Fibroblast of skin of abdomen (primary cell): Measurements from ENCODE around the gene SDC4.

ENCODE experiments used
- DNase-seq: peaks from one replicate; pipeline ENCODE4 v3.0.0-alpha.2; 2013

SDC4 gene

DNA sequence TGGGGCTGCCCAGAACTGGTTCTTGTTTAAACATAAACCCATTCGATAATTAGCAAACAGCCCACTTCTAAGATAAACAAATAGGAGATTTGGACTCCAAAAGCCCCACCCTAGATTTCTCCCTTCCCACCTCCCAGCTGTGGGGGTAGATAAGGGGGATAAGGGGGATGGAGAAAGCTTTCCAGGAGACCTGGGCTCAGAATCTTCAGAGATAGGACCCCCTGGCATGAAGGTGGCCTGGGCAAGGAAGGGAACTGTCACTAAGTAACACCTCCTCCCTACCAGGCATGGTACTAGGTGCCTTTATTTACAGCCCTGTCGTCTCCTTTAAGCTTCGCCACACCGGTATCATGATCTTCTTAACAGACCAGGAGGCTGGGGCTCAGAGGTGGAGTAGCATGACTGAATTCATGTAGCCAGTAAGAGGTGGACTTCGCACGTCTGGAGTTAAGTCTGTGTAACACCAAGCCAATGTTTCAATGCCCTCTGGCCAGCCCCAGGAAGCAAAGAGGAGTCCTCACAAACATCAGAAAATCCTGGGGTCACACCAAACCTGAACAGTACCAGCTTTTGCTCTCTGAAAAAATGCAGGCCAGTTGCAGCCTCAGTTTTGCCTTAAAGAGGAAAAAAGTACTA, 4.6 kb downstream of the SDC4 start:
- no peak for DNase-seq

DNA sequence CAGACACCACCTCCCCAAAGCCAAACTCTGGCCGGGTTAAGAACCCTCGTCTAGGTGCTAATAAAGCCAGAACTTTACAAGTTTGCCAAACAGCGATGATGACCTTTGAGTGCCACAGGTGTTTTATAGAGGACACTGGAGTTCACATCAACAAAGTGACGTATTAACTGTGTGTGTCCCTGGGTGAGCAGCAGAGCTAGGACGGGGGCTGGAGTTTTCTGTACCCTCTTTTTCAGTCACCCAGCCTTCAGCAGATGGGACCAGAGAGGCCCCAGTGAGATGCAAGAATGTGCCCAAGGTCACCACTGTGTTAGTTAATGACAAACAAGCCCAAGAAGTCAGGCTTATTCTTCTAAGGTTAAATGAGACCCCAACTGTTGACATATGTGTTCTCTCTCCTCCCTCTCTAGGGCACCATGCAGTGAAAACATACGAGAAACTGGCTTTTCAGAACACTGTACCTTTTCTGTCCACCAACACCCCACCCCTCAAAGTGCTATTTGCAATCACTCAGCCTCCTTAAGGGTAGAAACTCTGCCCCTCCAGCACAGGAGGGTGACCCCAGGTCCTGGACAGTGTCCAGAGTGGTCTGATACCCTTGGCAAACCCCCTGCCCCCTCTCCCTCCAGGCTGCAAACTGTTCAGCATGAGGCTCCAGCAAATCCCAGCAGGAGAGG, 5.2 kb downstream of the SDC4 start:
- no peak for DNase-seq

DNA sequence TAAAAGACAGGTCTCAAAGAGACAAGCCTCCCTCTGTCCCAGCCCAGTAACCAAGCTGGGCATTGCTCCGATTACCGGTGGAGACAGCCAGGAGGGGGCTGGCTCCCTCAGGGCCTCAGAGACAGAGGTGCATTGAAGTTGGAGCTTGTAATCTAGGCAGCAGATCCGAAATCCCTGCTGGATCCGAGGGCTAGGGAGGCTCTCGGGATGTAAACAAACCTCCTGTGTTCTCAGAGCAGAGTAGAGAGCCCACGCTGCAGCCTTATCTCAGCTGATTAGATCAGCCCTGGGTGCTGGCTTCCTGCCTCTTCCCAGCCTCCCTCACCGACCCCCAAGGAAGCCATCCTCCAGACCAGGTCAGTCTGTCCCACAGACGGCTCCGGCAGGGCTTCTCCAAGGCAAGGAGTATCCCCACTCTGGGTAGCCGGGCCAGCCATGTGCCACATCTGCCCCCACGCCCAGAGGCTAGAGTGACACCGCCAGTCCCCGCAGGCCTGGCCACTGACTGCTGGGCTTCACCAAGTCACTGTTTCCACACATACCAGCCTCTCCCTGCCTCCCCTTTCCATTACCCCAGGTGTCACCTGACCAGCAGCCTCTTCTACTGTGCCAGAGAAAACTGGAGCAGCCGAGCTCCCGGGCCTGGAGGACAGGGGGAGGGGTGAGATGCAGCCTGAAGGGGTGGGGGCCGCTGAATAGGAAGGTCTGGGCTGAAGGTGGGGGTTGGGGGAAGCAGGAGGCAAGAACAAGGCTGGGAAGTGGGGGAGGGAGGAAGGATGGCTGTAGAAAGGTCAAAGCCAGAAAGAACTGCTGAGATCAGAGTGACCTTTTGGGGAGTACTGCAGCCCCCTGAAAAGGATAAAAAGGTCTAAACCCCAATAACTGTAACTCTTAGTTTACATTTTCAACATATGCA, 6.0 kb downstream of the SDC4 start:
- DNase-seq, result no peak

DNA sequence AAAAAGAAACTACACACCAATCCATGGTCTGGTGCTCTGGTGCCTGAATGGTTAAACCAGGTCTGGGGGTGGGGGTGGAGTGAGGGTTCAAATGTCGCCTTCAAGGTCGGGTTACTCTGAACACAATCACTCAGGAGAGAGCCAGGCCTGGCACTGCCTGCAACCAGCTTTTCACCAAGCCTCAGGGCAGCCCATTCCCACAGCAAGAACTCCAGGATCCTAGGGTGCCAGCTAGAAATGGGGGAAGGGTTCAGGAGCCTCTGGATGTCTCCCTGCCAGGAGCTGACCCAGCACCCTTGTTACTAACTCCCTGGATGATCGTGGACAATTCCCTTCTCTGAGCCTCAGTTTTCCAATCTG, 6.7 kb downstream of the SDC4 start:
- DNase-seq, result no peak

DNA sequence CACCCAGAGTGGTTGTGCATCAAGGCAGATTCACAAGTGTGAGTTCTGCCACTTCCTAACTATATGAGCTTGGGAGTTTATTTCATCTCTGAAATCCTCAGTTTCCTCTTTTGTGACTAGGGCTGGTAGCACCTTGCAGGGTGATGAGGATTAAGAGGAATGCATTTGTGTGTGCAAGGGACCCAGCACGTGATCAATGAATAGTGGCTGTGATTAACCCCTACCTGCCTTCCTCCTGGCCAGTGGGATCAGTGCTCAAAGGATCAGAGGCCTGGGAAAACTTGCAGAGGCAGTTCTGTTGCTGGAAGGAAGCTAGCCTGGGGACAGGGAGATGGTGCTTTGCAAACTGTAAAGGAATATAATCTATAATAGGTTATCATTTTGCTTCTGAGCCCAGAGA, 7.3 kb downstream of the SDC4 start:
- no peak for DNase-seq

DNA sequence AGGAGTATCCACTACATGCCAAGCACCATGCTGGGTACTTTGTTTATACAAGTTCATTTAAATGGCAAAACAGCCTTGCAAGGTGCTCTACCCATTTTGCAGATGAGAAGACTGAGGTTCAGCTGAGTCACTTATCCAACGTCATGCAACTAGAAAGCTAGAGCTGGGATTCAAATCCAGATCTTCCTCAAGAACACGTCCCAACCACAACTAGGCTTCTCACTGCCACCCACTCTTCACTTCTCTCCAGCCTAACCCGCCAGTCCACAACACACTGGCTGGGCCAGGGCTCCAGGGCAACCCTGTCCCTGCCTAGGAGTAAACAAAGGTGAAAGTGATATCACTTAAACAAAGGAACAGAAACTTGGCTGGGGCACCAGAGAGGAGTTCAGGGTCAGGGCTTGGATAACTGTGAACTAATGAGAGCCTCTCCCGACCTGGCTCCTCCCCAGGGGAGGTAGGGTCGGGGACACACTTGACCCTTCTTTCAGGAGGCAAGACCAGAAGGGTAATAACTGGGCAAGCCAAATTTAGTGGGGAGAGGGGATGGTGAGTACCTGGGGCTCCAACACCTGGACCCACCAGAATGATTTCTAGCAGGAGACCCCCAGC, 7.9 kb downstream of the SDC4 start:
- no peak for DNase-seq

DNA sequence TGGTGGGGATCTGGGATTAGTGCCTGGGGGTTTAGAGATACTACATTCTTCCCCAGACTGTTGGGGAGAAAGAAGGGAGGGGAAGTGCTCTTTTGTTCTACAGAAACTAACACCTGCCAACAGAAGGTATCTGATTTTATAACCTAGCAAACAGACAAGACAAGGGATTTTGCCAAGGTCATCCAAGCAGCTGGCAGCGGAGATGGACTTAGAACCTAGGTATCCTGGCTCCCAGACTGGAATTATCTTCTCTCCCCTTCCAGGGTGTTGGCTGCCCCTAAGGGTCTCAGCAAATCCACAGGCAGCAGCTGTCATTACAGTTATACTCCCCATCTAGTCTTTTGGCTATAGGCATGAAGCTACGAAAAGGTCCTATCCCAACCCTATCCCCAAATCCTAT, 8.4 kb downstream of the SDC4 start:
- DNase-seq, result no peak

DNA sequence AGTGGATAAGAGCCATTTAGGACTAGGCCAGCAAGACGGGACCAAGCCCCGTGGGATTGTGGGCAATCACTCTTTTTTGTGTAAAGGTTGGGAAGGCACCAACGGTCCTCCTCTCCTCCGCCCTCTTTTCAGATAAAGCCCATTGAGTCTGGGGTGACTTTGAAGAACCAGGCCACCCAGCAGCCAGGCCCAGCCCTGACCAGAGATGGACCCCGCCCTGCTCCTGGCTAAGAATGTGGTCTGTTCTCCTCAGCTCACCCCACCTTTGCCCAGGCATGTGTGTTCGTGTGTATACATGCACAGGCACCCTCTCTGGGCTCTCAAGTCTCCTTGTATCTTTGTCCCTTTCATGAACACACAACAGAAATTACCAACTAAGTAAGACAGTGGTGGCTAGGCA, 9.1 kb downstream of the SDC4 start:
- no peak for DNase-seq

DNA sequence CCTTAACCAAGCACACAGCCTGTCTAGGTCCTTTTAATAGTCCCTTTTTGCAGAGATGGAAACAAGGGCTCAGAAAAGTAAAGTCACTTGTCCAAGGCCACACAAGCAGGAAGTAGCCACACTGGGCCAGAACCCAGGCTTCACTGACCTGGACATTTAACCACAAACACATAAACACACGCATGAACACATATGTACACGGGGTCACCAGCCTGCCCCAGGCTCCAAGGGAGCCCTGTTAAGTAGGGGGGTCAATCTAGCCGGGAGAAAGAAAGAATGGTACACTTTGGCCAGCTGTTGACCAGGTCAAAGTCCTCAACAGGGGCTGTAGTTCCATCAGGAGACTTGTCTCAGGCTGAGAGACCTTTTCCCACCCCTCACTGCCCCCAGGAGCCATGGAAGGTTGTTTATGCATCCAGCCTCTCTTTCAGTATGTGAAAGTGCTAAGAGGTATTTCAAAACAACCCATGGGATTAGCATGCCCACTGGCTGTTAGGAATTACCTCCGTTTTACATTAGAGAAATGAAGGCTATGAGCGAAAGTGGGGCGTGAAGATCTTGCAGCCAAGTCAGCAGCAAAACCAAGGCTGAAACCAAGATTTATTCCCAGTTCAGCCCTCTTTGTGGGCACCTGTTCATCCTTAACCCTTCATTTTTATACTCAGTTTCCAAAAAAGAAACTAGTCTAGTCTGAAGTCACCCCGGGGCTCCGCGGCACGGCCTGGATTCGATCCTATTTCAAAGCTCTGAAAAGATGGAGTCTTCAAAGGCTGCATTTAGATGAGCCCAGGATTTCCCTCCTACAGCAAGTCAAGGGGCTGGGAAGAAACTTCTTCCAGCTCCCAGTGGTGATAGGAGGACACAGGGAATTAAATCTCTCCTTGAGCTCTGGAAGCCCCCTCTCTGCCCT, 9.8 kb downstream of the SDC4 start:
- DNase-seq, result peak; percentile 35

DNA sequence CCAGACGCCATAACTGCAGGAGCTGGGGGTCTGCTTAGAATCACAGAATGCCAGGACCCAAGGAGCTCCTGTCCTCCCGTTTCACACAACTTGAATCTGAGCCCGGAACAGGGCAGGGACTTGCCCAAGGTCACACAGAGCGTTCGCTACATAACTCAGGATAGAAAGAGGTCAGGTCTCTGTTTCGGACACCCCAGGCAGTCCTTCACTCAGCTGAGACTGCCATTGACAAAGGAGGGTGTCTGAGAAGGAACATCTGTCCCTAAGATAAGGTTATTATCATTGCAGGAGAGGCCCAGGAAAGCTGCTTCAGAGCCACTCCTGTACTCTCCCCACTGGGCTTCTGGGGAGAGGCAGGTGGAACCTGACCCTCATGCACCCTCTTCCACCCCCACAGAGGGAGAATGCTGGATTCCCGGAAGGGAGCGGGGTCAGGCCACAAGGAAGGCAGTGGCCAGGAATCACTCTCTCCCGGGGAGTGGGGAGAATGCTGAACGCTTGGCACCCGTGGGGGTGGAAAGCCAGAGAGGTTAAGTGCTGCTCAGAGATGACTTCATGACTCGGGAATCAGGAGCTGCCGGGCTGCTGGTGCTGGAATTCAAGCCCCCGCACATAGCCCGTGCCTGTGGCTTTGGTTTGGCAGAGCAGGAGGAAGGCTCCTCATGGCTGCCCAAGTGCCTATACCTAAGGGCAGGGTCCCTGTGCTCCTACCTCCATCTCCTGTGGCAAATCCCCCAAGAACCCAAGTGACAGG, 10.7 kb downstream of the SDC4 start:
- DNase-seq, result peak; percentile 94

DNA sequence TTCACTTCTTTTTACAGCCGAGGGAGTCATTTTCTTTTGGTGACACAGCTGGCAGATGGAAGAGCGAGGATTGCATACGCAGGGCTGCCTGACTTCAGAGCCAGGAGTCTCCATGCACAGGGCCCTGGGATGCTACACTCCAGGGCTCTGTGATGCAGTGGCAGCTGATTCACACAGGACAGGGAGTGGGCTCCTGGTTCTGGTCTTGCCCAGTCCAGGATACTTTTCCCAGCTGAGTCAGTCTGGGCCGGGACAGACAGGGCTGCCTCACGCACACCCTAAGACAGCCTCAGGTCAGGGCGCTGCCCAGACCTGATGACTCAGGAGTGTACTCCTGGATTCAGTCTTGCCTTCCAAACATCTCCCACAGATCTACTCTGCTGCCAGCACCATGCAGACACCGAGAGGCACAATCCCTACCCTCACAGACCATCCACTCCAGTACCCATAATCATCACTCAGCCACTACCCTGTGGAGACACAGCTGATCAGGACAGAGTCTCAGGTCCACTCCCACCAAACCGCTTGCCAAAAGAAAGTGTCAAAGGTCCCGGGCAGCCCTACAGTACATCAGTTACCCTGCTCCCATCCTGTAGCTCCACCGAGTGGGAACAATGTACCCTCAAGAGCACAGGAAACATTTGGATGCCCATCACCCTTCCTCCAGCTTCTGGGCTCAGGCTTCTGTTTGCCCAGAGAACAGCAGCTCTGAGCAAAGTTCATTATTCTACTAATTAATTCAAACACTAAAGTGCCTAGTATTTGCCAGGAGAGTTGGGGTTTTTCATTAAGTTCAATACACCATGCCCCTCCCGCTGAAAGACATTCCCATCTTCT, 11.5 kb downstream of the SDC4 start:
- peak; percentile 64 for DNase-seq

DNA sequence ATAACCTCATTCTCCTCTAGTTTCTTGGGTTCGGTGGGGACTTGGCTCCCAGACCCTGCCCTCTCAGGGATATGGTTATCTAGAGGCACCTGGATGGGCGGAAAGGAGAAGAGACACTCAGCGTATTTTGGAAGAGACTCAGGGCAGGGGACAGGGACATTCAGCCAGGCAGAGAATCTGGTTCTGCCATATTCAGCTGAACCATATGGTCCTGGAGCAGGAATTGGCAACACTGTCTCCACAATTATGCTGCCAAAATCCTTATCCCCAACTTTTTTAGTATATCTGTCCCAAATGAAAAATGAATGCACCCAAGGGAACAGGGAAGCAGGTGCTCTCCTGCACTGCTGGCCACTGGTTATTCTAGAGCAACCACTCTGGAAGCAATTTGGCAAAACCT, 17.7 kb downstream of the SDC4 start:
- DNase-seq, result no peak

DNA sequence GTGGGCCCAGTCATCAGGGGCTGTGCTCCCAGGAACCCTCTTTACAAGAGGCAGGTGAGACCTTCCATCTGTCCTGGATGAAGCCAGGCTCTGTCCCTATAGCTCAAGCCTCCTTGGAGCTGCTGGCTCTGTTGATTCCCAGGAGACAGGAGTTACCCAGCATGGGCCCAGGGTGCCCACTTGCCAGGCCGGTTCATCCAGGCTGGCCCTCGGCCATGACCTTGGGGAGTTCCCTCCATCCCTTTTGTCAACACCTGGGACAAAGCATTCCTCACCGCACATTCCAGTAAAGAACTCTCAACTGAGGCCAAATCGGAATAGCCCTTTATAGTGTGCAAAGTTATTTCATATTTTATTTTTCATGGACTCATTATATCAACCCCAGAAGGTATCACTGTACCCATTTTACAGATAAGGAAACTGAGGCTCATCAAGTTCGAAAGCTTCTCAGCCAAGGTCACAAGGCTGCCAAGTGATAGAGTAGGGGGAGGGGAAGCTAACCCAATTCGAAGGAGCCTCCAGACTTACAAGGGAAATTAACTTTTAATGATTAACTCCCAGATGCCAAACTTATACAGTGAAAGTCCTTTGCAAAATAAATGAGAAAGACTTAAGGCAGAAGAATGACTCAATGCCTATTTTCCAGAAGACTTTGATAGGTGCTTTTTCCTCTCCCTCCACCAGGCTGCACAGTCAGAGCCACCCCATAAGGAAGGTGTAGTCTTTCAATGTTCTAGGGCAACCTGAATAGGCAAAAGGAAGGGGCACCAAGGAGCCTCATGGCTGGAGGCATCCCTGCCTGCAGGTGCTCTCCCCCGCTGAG, 18.5 kb downstream of the SDC4 start:
- DNase-seq, result no peak

DNA sequence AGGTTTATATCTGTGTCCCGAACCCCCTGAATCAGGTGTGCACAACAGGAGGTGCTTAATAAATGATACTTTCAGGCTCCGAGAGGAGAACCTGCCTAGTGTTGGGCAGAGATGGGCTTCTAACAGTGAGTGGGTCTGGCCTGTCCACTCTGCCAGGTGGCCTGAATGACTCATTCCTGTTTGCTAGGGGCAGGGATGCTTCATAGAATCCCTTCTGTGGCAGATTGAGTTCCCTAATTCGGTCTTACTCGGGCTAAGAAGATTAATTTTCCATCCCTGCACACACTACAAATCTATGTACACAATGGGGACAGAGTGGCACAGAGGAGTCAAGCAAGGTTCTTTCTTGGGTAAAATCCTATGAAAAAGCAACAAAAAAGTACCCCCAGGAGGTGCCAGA, 19.8 kb downstream of the SDC4 start:
- no peak for DNase-seq

DNA sequence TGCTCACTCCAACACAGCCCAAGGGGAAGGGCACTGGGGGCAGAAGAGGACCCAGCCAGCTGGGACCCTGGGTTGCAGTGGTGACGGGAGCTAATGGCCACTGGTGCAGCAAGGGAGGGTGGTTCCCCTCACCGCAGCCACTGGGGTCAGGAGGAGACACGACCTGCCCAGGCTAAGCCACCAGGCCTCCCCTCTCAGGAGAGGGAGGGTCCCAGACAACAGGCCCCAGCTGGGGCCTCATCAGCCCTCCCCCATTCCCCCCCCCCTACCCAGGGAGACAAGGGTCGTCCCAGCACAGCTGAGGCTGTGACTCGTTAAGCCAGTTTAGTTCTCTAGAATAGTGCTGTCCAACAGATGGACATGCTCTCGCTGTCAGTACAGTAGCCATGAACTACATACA, 22.9 kb downstream of the SDC4 start:
- DNase-seq, result no peak

DNA sequence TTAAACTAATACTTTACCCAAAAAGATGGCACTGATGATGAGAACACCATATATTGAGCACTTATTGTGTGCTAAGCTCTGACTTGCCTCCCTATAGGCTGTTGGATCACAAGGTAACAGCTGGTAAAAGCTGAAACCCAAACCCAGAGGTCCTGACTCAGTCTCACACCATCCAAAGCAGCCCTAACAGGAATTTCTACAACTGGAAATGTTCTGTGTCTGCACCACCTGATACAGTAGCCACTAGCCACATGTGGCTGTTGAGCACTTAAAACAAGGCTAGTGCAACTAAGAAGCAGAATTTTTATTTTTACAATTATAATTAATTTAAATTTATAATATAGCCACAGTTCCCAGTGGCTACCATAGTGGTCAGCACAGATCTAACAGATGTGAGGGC, 24.5 kb downstream of the SDC4 start:
- DNase-seq, result no peak

DNA sequence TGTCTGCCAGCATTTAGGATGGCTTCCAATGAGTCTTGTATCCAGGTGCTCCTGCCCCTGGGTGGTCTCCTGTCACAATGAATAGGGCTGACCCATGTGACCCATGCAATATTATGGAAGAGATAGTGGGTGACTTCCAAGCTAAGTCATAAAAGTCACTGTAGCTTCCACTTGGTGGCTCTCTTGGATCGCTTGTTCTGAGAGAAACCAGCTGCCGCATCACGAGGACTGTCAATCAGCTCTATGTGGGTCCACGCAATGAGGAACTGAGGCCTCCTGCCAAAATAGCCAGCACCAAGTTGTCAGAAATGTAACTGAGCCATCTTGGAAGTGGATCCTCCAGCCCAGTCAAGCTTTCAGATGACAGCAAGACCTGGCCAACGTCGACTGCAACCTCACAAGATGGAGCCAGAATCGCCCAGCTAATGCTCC, 25.3 kb downstream of the SDC4 start:
- peak; percentile 51 for DNase-seq

DNA sequence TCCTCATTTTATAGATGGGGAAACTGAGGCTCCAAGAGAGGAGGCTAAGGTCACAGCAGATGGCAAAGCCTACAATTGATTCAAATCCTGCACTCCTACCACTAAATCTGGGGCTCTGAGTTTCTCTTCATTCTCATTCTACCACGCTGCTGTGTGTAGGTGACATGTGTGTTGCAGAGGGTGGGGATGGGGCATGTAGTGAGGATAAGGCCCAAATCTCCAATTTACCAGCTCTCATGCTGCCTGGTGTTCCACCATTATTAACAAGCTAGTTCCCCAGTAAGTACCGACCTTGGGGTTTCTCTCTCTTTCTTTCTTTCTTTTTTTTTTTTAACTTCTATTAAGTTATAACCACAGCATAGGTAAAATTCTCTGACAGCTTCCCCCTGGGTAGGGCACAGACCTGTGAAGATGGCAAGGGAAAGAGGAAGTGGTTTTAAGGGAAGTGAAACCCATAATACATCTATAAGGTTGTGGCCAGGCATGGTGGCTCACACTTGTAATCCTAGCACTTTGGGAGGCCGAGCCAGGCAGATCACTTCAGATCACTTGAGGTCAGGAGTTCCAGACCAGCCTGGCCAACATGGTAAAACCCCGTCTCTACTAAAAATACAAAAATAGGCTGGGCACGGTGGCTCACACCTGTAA, 27.2 kb downstream of the SDC4 start:
- no peak for DNase-seq

DNA sequence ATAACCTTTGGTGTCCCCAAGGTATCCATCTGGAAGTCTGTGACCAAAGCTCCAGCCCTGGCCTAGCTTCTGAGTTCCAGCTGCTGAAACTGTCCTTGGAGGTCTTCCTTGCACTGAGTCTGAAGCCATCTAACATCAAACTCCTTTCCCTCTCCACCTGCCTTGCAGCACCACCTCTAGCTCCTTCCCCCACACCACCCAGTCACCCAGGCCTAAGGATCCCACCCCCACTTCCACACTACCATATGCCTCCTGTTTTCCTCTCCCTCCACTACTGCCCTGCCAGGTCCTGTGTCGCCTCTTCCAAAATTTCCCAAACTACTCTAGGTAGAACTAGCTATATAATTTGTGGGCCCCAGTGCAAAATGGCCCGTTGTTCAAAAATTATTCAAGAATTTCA, 29.3 kb downstream of the SDC4 start:
- DNase-seq, result no peak
